ENCODE results near the gene PRAMEF15. TPM values are rescaled to one million over a fixed set of nuclear protein-coding genes. Genes with fewer than 3 reads are reported as not detected.

The PRAMEF15 gene
- total RNA-seq, 2 donors from 2014 or later = not detected

Other genes with a start within 250 kb of the PRAMEF15 start
- gene PRAMEF25, start 244.8 kb upstream of the PRAMEF15 start, total RNA-seq = not detected
- gene HNRNPCL2, start 198.7 kb upstream of the PRAMEF15 start, total RNA-seq = not detected
- not detected for gene PRAMEF26, start 159.6 kb upstream of the PRAMEF15 start, total RNA-seq
- gene HNRNPCL4, start 149.9 kb upstream of the PRAMEF15 start, total RNA-seq = not detected
- not detected for gene PRAMEF9, start 143.7 kb upstream of the PRAMEF15 start, total RNA-seq
- not detected for gene PRAMEF13, start 114.2 kb upstream of the PRAMEF15 start, total RNA-seq
- gene PRAMEF18, start 89.4 kb upstream of the PRAMEF15 start, total RNA-seq = not detected
- gene PRAMEF5, start 61.4 kb upstream of the PRAMEF15 start, total RNA-seq = not detected
- gene PRAMEF8, start 30.4 kb upstream of the PRAMEF15 start, total RNA-seq = not detected
- not detected for gene PRAMEF33, start 12.0 kb upstream of the PRAMEF15 start, total RNA-seq
- gene PRAMEF14, start 31.6 kb downstream of the PRAMEF15 start, total RNA-seq = not detected
- not detected for gene PRAMEF19, start 56.4 kb downstream of the PRAMEF15 start, total RNA-seq
- gene PRAMEF17, start 74.1 kb downstream of the PRAMEF15 start, total RNA-seq = not detected
- gene PRAMEF20, start 94.9 kb downstream of the PRAMEF15 start, total RNA-seq = not detected
- gene LRRC38, start 198.4 kb downstream of the PRAMEF15 start, total RNA-seq = not detected

Measured in posterior vena cava (tissue), 2 donors.